GM12801 (cell line): Measurements from ENCODE around the gene PPP1R11.

Source experiments
- TF ChIP-seq, protein P1 (sequence below): IDR thresholded peaks from one replicate; pipeline ENCODE4 v1.5.1; 2011; ENCODE audit warnings: control low read depth; ENCODE audit not compliant: insufficient read length; ENCODE audit errors: extremely low read depth

Gene PPP1R11, protein sequence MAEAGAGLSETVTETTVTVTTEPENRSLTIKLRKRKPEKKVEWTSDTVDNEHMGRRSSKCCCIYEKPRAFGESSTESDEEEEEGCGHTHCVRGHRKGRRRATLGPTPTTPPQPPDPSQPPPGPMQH

DNA sequence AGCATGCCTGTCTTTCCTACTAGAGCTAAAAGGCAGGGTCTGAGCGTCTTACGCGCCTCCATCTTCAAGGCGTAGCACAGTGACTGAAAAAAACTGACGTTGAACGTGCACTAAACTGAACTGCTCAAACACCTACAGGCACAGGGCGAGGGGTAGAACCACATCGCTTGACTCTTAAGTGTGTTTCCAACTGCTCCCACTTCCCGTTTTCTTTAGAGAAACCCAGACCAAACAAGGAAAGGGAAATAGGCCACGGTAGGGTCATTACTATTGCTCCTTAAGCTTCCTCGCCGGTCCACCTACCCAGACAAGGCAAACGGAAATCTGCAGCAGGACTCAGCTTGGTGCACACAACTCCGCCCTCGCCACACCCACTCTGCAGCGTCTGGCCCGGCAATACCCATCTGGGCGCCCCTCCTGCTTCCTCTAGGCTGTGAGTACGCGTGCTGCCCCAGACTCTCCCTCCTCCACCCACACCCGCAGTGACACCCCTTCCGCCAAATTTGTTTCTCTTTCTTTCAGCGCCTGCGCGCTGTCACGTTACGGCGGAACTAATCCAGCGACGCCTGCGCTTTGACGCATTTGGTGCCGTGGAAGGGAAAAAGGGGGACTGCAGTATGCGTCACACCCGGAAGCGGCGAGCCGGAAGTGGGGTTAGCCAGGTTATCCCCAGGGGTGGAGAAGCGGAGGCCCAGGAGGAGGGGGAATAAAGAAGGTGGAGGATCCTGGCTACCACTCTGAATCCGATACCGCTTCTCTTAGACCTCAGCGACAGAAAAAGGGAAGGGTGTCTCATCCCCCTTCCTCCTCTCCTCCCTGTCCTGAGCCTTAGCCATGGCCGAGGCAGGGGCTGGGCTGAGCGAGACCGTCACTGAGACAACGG is at the start of gene PPP1R11:
Gene PPP1R11 (plus strand): TSS at position 622 of the 883 bp plus-strand sequence. CDS start 213 bp downstream, at position 835.
- TF ChIP-seq, protein P1, sequence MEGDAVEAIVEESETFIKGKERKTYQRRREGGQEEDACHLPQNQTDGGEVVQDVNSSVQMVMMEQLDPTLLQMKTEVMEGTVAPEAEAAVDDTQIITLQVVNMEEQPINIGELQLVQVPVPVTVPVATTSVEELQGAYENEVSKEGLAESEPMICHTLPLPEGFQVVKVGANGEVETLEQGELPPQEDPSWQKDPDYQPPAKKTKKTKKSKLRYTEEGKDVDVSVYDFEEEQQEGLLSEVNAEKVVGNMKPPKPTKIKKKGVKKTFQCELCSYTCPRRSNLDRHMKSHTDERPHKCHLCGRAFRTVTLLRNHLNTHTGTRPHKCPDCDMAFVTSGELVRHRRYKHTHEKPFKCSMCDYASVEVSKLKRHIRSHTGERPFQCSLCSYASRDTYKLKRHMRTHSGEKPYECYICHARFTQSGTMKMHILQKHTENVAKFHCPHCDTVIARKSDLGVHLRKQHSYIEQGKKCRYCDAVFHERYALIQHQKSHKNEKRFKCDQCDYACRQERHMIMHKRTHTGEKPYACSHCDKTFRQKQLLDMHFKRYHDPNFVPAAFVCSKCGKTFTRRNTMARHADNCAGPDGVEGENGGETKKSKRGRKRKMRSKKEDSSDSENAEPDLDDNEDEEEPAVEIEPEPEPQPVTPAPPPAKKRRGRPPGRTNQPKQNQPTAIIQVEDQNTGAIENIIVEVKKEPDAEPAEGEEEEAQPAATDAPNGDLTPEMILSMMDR = no peak

DNA sequence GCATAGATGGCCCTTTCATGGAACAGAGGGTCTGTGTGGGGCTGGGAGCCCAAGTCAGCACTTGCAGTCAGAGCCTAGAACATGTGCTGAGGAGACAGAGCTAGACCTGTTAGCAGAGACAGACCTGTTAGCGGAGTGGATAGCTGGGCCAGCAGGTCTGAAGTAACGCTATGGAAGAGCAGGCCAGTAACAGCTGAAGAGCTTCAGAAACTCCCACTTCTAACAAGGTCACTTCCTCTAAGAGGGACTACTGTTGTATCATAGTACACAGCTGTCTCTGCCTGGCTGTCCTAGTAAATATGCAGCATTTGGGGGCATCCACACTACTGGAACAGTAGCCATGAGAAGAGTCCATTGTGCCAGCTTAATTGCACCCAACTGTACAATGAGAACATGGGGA is 47.2 kb upstream of the PPP1R11 start:
- TF ChIP-seq, protein P1 = no peak

DNA sequence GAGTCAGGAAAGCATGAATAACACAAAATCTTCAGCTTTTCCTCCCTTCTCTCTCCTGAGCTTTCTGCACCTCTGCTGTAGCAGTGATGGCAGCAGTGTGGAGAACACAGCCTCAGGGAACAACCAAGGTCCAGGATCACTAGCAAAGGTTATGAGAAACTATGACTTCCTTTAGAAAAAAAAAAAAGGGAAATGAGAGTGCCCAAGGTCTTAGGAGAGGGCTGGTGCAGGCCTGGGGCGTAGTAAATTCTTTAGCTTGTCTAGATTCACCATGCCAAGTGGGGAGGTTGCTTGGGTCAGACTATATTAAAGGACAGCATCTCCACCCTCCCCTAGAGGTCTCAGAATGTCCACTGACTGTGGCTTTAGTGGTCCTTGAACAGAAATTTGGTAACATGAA is 46.4 kb upstream of the PPP1R11 start:
- TF ChIP-seq, protein P1 = no peak

DNA sequence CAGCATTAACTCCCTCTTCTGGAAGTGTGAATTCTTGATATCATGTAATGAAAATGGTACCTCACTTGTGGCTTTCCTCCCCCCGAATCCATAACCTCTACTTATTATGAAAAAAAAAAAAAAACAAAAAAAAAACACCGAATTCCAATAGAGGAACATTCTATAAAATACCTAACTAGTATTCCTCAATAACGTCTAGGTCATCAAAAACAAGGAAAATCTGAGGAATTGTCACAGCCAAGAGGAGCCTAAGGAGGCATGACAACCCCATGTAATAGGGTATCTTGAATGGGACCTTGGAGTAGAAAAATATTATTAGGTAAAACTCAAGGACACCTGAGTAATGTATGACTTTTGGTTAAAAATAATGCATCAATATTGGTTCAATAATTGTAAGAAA is 44.8 kb upstream of the PPP1R11 start:
- TF ChIP-seq, protein P1 = no peak

GRCh38 chr6:30025186-30025585 is 41.8 kb upstream of the PPP1R11 start:
- TF ChIP-seq, protein P1 = no peak

GRCh38 chr6:30029588-30029987 is 37.4 kb upstream of the PPP1R11 start:
- TF ChIP-seq, protein P1 = no peak

DNA sequence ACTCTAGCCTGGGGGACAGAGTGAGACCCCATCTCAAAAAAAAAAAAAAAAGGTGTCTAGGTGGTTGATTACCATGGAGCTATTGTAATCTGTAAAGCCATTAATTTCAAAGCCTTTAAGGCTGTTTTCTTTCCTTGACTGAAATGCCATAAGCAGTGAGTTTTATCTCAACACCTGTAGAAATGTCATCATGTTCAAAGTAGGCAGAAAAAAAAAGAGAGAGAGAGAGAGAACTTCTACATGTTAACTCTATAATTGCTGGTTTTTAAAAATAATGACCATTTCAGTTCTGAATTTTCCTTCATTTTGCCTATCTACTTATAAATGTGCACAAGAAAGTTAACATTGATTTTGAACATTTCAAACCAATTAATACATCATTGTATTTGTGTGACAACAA is 35.6 kb upstream of the PPP1R11 start:
- TF ChIP-seq, protein P1 = no peak
